ENCODE data around the gene RPTOR. TPM values are rescaled to one million over a fixed set of nuclear protein-coding genes. Genes with fewer than 3 reads are reported as not detected.
A peak's percentile ranks its signal among the peaks of the same experiment; 100 is the strongest.

The RPTOR gene
- polyA plus RNA-seq, 1 experiment, result 10.8 TPM

GRCh38 chr17:80940171-80941123 lies 395.8 kb downstream of the RPTOR start:
- H3K36me3 ChIP-seq (ENCODE audit: control insufficient read depth, insufficient read depth, low read length), result peaks cover 3% of the 10 kb centered on the region; the same call in 1 of the 2 replicates
- TF ChIP-seq CTCF (IDR thresholded peaks at IDR 0.05; ENCODE audit: insufficient read depth, low read depth, low read length), result no peak
- CTCF ChIA-PET, result no interaction called here
- no peaks in the 10 kb centered on the region for H3K27me3 ChIP-seq (ENCODE audit: control insufficient read depth, insufficient read depth, low read length)
- no peak overlapping the region for H3K4me3 ChIP-seq (ENCODE audit: low read depth, low read length)
- POLR2A ChIA-PET, result no interaction called here
- no peak for DNase-seq (ENCODE audit: low read depth)

- CTCF ChIA-PET, result interaction anchor here (1.2 kb wide), 1 partner anchor 514 kb away, joined by 3 read pairs; no protein-coding TSS in a partner anchor
- H3K36me3 ChIP-seq (ENCODE audit: control insufficient read depth, insufficient read depth, low read length), result peaks cover 3% of the 10 kb centered on the region; the same call in 1 of the 2 replicates
- H3K4me3 ChIP-seq (ENCODE audit: low read depth, low read length), result no peak overlapping the region
- POLR2A ChIA-PET, result no interaction called here
- H3K27me3 ChIP-seq (ENCODE audit: control insufficient read depth, insufficient read depth, low read length), result no peaks in the 10 kb centered on the region
- TF ChIP-seq CTCF (IDR thresholded peaks at IDR 0.05; ENCODE audit: insufficient read depth, low read depth, low read length), result no peak
- DNase-seq (ENCODE audit: low read depth), result no peak
These were observed 396.5 kb downstream of the RPTOR start for GRCh38 chr17:80941171-80941570.

- TF ChIP-seq CTCF (IDR thresholded peaks at IDR 0.05; ENCODE audit: insufficient read depth, low read depth, low read length), result no peak
- no peak overlapping the region for H3K4me3 ChIP-seq (ENCODE audit: low read depth, low read length)
- H3K27me3 ChIP-seq (ENCODE audit: control insufficient read depth, insufficient read depth, low read length), result no peaks in the 10 kb centered on the region
- peaks cover 4% of the 10 kb centered on the region for H3K36me3 ChIP-seq (ENCODE audit: control insufficient read depth, insufficient read depth, low read length)
- CTCF ChIA-PET, result interaction anchor here (0.6 to 1.2 kb wide), 4 partner anchors 29 to 515 kb away, joined by 3 read pairs; no protein-coding TSS in a partner anchor
- POLR2A ChIA-PET, result no interaction called here
- no peak for DNase-seq (ENCODE audit: low read depth)
These were observed 397.2 kb downstream of the RPTOR start for GRCh38 chr17:80941743-80942422.

GRCh38 chr17:80942423-80943345 lies 398.0 kb downstream of the RPTOR start:
- ChIA-PET POLR2A (no interaction called here), CTCF (interaction anchor here (0.6 to 1.5 kb wide), 5 partner anchors 28 to 516 kb away, joined by 3 read pairs; no protein-coding TSS in a partner anchor)
- peak; percentile 36 for DNase-seq (ENCODE audit: low read depth)
- Histone ChIP-seq H3K36me3 (ENCODE audit: control insufficient read depth, insufficient read depth, low read length) (peaks cover 7% of the 10 kb centered on the region), H3K4me3 (ENCODE audit: low read depth, low read length) (no peak overlapping the region), H3K27me3 (ENCODE audit: control insufficient read depth, insufficient read depth, low read length) (no peaks in the 10 kb centered on the region)
- peak; percentile 41 for TF ChIP-seq CTCF (IDR thresholded peaks at IDR 0.05; ENCODE audit: insufficient read depth, low read depth, low read length)

All from BJ (cell line).